Right ventricle myocardium superior (tissue), 1 donor: ENCODE data around the gene IRAK1. TPM values are rescaled to one million over a fixed set of nuclear protein-coding genes. Genes with fewer than 3 reads are reported as not detected.
A peak's percentile ranks its signal among the peaks of the same experiment; 100 is the strongest.
"Not testable (repeated sequence)": the region's sequence is repeated elsewhere in the genome, so short reads cannot be mapped to it uniquely, and the experiment has no call there.

Experiments used
- ATAC-seq: fragments of 200-7000 bp; cut with Tn5 transposase; one replicate; pipeline ENCODE4 v1.9.1; 2020; ENCODE audit warnings: mild to moderate bottlenecking; ENCODE audit not compliant: poor library complexity
- DNase-seq: peaks from one replicate; pipeline ENCODE4 v3.0.0-alpha.2; 2020
- intact Hi-C: fragments of 100-400 bp; cut with DNase I; formaldehyde crosslinking; loops from one replicate; pipeline ENCODE4 v1.11.2; 2022
- total RNA-seq: library from RNA; stranded (reverse); fragmentation: NEBNext Ultra II Directional; extraction: Animal tissue kit (Norgen Biotek cat#: 25700); gene quantifications from one replicate; pipeline ENCODE4 v1.2.1, GENCODE V29; 2021
- donor health status: DM: no; HTN: yes; CAD: no; lungs with severe emphysema.

Gene IRAK1
- total RNA-seq, 1 donor from 2014 or later, result 34.2 TPM

DNA sequence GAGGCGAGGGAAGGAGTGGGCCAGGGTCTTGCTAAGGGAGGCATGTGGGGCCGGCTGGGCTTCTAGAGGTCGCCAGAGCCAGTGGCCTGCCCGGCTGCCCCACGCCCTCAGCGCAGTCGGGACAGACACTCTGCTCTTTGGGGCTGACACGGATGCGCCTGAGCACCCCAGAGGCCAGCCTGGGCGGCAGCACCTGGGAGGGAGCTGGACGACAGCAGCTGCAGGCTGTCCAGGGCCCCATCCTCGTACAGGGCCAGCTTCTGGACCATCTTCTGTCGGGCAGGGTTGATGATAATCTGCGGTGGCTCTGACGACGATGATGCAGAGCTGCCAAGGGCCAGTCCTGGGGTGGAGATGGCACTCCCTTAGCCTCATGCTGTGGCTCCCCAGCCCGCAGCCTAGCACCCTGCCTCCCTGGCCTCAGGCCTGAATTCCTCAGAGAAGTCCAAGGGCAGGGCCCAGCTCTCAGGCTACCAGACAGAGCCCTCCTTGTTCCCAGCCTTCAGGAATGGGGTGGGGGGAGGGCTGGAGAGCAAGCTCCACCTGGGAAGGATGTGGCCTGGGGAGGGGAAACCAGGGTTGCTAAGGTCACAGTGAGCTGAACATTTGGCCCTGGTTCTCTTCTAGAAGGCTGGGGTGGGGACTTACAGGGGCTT is 7.2 kb downstream of the IRAK1 start:
- intact Hi-C loops, result no loop called here
- ATAC-seq, result no peak
- no peak for DNase-seq

DNA sequence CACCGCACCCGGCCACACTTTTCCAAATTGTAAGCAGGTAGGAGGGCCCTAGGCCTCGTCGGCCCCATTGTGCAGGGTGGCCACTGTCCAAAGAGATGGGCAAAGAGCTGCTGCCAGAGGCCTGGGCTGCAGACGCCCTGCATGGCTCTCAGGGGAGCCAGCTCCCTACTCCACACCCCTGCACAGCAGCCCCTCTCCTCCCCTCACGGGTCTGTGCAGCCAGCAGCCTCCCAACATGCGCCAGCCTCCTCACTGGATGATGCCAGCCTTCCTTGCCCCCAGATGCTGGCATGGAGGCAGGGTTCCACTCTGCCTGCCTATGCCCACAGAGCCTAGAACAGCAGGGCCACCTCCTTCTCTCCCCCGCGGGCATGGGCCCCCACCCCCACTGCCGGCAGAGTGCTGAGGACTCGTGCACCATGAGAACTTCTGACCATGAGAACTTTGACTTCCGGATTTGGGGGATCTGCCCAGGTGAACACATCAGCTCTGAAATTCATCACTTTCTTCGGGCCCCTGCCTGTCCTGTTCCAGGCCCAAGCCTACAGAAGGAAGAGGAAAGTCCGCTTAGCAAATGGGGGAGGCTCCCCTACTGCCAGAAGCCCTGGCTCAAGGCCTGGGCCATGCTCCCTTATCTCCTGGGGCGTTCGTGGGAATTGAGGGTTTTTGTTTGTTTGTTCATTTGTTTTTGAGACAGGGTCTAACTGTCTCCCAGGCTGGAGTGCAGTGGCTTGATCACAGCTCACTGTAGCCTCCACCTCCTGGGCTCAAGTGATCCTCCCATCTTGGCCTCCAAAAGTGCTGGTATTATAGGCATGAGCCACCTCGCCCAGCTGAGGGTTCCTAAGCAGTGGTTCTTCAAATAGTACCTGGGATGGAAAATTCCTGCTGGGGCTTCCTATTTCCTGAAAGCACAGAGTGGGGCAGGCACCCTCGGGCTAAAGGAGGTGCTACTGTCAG is 8.0 kb downstream of the IRAK1 start:
- intact Hi-C loops, result no loop called here
- DNase-seq, result no peak
- no peak for ATAC-seq

- ATAC-seq (no peak), DNase-seq (no peak)
- intact Hi-C loops, result no loop called here
These were observed 9.2 kb downstream of the IRAK1 start for GRCh38 chrX:154010330-154011087.

- no peak for ATAC-seq
- DNase-seq, result no peak
- intact Hi-C loops, result no loop called here
These were observed 11.2 kb downstream of the IRAK1 start for GRCh38 chrX:154008521-154008920.

DNA sequence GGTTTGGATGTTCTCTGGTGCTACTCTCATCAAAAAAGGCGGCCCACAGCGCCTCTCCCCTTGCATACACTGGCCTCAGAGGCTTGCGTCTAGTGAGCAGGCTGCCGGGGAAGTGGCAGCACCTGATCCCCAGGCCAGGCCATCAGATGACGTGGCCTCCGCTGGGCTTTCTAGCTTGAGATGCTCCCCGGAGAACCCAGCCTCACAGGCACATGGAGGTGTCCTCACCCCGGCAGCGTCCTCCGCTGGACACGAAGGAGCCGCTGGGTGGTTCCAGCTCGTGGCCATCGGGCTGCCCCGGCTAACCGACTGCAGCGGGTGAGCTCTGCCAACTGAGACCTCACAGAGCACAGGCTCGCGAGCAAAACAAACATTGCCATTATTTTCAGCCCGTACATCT is 12.8 kb downstream of the IRAK1 start:
- intact Hi-C loops, result no loop called here
- ATAC-seq, result no peak
- DNase-seq, result no peak

GRCh38 chrX:154004315-154004714 is 15.4 kb downstream of the IRAK1 start:
- intact Hi-C loops, result no loop called here
- ATAC-seq (no peak), DNase-seq (no peak)

- peak; percentile 55 for DNase-seq
- intact Hi-C loops, result no loop called here
These were observed 17.4 kb downstream of the IRAK1 start for GRCh38 chrX:154002215-154002719.

DNA sequence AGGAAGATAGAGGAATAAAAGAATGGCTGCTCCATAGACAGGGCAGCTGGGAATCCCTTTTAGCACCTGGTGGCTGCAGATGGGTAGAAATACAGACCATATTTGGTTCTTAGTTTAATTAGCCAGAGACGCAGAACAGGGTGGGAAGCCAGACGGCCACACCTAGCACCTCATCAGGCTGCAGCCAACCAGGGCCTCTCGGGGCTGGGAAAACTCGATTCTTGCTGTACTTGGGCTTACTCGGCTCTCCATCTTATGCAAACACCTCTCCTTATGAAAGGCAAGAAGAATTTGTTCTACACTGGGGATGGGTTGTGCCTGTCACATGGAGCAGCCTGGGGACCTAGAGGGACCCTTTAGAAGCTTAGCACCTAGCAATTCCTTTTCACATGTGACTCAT is 19.7 kb downstream of the IRAK1 start:
- no peak for ATAC-seq
- intact Hi-C loops, result no loop called here
- no peak for DNase-seq

More at GRCh38 chrX:154002215-154002719, 17.4 kb downstream of the IRAK1 start:
- ATAC-seq, result peak; percentile 52

GRCh38 chrX:153999359-154000037 is 20.2 kb downstream of the IRAK1 start:
- intact Hi-C loops, result no loop called here
- DNase-seq (no peak), ATAC-seq (no peak)

GRCh38 chrX:153995504-153995903 is 24.2 kb downstream of the IRAK1 start:
- intact Hi-C loops, result no loop called here
- no peak for DNase-seq
- no peak for ATAC-seq

DNA sequence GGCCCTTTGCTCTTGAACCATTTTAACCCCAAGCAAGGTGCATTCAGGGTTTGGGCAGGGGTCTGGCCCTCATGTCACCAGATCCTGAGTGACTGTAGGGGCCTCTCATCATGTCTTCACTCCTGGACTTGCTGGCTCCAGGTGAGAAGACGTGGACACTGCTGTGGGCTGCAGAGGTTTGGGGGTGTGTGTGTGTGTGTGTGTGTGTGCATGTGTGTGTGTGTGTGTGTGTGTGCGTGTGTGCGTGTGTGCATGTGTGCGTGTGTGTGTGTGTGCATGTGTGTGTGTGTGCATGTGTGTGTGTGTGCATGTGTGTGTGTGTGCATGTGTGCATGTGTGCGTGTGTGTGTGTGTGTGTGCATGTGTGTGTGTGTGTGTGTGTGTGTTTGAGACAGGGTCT is 25.3 kb downstream of the IRAK1 start:
- DNase-seq, ATAC-seq, intact Hi-C loops: not testable (repeated sequence)

GRCh38 chrX:153993978-153994377 is 25.7 kb downstream of the IRAK1 start:
- DNase-seq (no peak), ATAC-seq (no peak)
- intact Hi-C loops, result no loop called here

DNA sequence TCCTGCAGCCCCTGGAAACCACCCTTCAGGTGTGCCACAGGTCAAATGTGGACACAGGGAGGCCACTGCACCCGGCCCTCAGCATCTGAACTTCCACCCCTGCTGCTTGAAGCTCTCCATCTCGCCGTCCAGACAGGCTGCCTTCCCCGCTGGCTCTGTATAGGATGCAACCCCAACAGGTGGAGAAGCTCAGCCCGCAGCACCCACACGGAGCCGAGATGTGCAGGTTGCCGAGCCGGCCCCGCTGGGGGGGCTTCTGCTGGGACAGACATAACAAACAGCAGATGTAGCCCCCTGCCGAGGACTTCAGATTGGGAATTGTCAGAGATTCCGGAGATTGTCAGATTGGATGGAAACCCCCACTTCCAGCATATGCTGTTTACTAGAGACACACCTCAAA is 26.6 kb downstream of the IRAK1 start:
- no peak for DNase-seq
- intact Hi-C loops, result no loop called here

GRCh38 chrX:153992180-153992579 is 27.5 kb downstream of the IRAK1 start:
- intact Hi-C loops, result no loop called here
- DNase-seq, result no peak

More for the DNA sequence above, 26.6 kb downstream of the IRAK1 start:
- no peak for ATAC-seq

DNA sequence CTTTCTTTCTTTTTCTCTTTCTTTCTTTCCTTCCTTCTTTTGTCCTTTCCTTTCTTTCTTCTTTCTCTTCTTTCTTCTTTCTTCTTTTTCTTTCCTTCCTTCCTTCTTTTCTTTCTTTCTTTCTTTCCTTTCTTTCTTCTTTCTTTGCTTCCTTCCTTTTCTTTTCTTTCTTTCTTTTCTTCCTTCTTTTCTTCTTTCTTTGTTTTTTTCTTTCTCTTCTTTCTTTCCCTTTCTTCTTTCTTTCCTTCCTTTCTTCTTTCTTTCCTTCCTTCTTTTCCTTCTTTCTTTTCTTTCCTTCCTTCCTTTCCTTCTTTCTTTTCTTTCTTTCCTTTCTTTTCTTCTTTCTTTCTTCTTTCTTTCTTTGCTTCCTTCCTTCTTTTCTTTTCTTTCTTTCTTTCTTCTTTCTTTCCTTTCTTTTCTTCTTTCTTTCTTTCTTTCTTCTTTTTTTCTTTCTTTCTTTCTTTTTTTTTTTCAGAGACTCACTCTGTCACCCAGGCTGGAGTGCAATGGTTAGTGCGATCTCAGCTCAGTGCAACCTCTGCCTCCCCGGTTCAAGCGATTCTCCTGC is 28.6 kb downstream of the IRAK1 start:
- ATAC-seq (no peak), DNase-seq (no peak)
- intact Hi-C loops, result no loop called here

More at GRCh38 chrX:153992180-153992579, 27.5 kb downstream of the IRAK1 start:
- no peak for ATAC-seq

DNA sequence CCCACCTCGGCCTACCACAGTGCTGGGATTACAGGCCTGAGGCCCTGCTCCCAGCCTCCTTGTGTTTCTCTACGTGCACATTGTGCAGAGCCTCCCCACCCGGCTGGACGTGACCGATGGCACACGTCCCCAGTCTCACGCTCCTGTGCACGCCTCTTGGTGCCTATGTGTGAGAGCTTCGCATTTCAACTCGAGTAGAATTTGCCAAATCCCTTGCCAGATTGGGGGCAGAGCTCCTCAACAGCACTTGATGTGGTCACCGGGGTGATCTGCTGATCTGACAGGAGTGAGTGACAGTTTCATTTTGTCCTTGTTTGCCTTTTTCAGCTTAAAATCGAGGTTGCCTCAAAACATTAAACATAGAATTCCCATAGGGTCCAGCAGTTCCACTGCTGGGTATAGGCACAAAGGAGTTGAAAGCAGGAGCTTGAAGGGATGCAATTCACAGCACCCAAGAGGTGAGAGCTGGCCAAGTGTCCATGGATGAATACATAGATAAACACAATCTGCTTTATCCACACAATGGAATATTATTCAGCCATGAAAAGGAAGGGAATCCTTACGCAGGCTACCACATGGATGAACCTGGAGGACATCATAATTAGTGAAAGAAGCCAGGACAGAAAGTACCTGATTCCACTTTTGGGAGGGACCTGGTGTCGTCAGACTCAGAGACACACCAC is 29.6 kb downstream of the IRAK1 start:
- DNase-seq, result no peak
- intact Hi-C loops, result no loop called here
- no peak for ATAC-seq

GRCh38 chrX:153988493-153988892 is 31.2 kb downstream of the IRAK1 start:
- no peak for DNase-seq
- no peak for ATAC-seq
- intact Hi-C loops, result no loop called here
